ENCODE results near the gene CDH12. TPM values are rescaled to one million over a fixed set of nuclear protein-coding genes. Genes with fewer than 3 reads are reported as not detected.

The CDH12 gene
- total and polyA plus RNA-seq, 4 donors: 0.02 to 0.33 (median 0.17) TPM; not detected in 1

DNA sequence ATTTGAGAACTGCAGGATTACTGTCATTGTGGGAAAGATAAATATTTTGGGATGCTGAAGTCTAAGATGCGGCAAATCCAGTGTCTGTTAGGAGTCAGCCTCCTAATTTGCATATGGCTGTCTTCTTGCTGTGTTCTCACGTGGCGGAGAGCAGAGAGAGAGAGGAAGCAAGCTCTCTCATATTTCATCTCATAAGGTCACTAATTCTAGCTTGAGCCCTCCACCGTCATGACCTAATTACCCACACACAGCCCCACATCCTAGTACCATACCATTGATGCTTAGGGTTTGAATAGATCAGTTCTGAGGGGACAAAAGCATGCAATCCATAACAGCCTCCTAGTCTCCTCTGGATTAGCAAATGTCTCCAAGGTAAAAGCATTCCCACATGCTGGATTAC, 124.5 kb downstream of the CDH12 start (continued):
- TF ChIP-seq GABPA (IDR thresholded peaks at IDR 0.05 in 1 of 2, conservative IDR thresholded peaks at IDR 0.05 in 1 of 2): no peak
- TF ChIP-seq, protein P1, sequence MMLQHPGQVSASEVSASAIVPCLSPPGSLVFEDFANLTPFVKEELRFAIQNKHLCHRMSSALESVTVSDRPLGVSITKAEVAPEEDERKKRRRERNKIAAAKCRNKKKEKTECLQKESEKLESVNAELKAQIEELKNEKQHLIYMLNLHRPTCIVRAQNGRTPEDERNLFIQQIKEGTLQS (IDR thresholded peaks at IDR 0.05): no peak

DNA sequence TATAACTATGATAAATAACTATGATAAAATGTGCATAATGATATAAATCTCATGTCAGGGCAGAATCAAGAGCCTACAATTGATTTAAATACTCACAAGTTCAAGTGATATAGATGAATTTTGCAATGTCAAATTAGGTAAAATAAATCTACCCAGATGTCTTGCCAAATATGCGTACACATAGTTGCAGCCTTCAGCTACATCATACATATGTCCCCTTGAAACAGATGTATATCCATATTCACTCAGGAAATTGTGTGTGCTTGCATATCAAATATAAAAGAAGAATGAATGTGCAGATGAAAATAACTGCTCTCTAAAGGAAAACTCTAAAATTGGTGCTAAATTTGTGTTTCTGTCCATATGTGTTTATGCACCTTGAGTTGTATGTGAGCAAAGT, 130.7 kb downstream of the CDH12 start:
- 87% methylated on average over 1 of the region's 1 CpG for WGBS
- Histone ChIP-seq H3K27ac (ENCODE audit: low read depth in 1 of 2, low read length in 2 of 2) (no peak overlapping the region), H3K9ac (ENCODE audit: low read depth in 1 of 2, low read length in 2 of 2) (no peak overlapping the region), H3K4me3 (ENCODE audit: low read depth in 1 of 3, low read length in 3 of 3) (no peak overlapping the region), H3K4me1 (ENCODE audit: control insufficient read depth in 4 of 4, insufficient read depth in 4 of 4, low read length in 3 of 4) (no peaks in the 10 kb centered on the region), H3K36me3 (ENCODE audit: control insufficient read depth in 4 of 4, insufficient read depth in 3 of 4, low read depth in 1 of 4, low read length in 3 of 4) (no peaks in the 10 kb centered on the region), H3K27me3 (ENCODE audit: control insufficient read depth in 4 of 4, insufficient read depth in 4 of 4, low read length in 3 of 4) (no peaks in the 10 kb centered on the region), H3K9me3 (ENCODE audit: control insufficient read depth in 4 of 4, low read length in 3 of 4) (peaks cover 0 to 10% (median 2%) of the 10 kb centered on the region in 4 donors)
- DNase-seq (ENCODE audit: low spot score): no peak
- no peak for TF ChIP-seq TAF1 (conservative IDR thresholded peaks at IDR 0.05)
- TF ChIP-seq, protein P2, sequence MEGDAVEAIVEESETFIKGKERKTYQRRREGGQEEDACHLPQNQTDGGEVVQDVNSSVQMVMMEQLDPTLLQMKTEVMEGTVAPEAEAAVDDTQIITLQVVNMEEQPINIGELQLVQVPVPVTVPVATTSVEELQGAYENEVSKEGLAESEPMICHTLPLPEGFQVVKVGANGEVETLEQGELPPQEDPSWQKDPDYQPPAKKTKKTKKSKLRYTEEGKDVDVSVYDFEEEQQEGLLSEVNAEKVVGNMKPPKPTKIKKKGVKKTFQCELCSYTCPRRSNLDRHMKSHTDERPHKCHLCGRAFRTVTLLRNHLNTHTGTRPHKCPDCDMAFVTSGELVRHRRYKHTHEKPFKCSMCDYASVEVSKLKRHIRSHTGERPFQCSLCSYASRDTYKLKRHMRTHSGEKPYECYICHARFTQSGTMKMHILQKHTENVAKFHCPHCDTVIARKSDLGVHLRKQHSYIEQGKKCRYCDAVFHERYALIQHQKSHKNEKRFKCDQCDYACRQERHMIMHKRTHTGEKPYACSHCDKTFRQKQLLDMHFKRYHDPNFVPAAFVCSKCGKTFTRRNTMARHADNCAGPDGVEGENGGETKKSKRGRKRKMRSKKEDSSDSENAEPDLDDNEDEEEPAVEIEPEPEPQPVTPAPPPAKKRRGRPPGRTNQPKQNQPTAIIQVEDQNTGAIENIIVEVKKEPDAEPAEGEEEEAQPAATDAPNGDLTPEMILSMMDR (IDR thresholded peaks at IDR 0.05; ENCODE audit: low read depth, low read length, missing input control): no peak
- TF ChIP-seq RAD21 (IDR thresholded peaks at IDR 0.05): no peak
- TF ChIP-seq RXRA (IDR thresholded peaks at IDR 0.05): no peak
- TF ChIP-seq, protein P3, sequence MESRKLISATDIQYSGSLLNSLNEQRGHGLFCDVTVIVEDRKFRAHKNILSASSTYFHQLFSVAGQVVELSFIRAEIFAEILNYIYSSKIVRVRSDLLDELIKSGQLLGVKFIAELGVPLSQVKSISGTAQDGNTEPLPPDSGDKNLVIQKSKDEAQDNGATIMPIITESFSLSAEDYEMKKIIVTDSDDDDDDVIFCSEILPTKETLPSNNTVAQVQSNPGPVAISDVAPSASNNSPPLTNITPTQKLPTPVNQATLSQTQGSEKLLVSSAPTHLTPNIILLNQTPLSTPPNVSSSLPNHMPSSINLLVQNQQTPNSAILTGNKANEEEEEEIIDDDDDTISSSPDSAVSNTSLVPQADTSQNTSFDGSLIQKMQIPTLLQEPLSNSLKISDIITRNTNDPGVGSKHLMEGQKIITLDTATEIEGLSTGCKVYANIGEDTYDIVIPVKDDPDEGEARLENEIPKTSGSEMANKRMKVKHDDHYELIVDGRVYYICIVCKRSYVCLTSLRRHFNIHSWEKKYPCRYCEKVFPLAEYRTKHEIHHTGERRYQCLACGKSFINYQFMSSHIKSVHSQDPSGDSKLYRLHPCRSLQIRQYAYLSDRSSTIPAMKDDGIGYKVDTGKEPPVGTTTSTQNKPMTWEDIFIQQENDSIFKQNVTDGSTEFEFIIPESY (IDR thresholded peaks at IDR 0.05): no peak
- TF ChIP-seq HNF4G (IDR thresholded peaks at IDR 0.05): no peak
- TF ChIP-seq HNF4A (conservative IDR thresholded peaks at IDR 0.05): no peak
- TF ChIP-seq SP1 (IDR thresholded peaks at IDR 0.05): no peak
- no peak for TF ChIP-seq FOXA1 (IDR thresholded peaks at IDR 0.05)
- TF ChIP-seq JUND (IDR thresholded peaks at IDR 0.05): no peak
- TF ChIP-seq, protein P4, sequence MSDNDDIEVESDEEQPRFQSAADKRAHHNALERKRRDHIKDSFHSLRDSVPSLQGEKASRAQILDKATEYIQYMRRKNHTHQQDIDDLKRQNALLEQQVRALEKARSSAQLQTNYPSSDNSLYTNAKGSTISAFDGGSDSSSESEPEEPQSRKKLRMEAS (IDR thresholded peaks at IDR 0.05): no peak
- TF ChIP-seq YY1 (IDR thresholded peaks at IDR 0.05): no peak
- no peak for TF ChIP-seq FOXA2 (IDR thresholded peaks at IDR 0.05)
- no peak for TF ChIP-seq GABPA (IDR thresholded peaks at IDR 0.05 in 1 of 2, conservative IDR thresholded peaks at IDR 0.05 in 1 of 2)
- TF ChIP-seq, protein P1 (IDR thresholded peaks at IDR 0.05): no peak

DNA sequence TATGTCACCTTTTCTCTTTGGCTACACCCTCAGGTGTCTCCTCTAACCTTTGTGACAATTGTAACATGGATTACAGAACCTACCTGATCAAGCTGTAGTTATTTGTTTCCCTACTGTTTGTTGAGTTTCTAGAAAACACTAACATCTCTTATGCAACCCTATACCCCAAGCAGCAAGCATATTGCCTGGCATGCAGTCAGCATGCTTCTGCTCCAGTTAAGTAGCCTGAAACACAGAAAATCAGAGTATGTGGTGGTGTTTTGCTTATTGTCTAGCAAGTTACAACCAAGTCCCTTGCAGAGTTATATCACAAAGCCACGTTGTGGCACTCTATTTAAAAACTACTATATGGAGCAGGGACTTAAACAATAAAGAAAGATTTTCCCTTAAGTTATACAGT, 131.1 kb downstream of the CDH12 start:
- Histone ChIP-seq H3K27me3 (ENCODE audit: control insufficient read depth in 4 of 4, insufficient read depth in 4 of 4, low read length in 3 of 4) (no peaks in the 10 kb centered on the region), H3K4me3 (ENCODE audit: low read depth in 1 of 3, low read length in 3 of 3) (no peak overlapping the region), H3K4me1 (ENCODE audit: control insufficient read depth in 4 of 4, insufficient read depth in 4 of 4, low read length in 3 of 4) (no peaks in the 10 kb centered on the region), H3K27ac (ENCODE audit: low read depth in 1 of 2, low read length in 2 of 2) (no peak overlapping the region), H3K36me3 (ENCODE audit: control insufficient read depth in 4 of 4, insufficient read depth in 3 of 4, low read depth in 1 of 4, low read length in 3 of 4) (no peaks in the 10 kb centered on the region), H3K9ac (ENCODE audit: low read depth in 1 of 2, low read length in 2 of 2) (no peak overlapping the region), H3K9me3 (ENCODE audit: control insufficient read depth in 4 of 4, low read length in 3 of 4) (peaks cover 0 to 10% (median 2%) of the 10 kb centered on the region in 4 donors)
- no peak for DNase-seq (ENCODE audit: low spot score)
- WGBS: 29% methylated on average over 1 of the region's 1 CpG
- TF ChIP-seq, protein P2 (IDR thresholded peaks at IDR 0.05; ENCODE audit: low read depth, low read length, missing input control): no peak
- TF ChIP-seq, protein P3 (IDR thresholded peaks at IDR 0.05): no peak
- TF ChIP-seq SP1 (IDR thresholded peaks at IDR 0.05) (no peak), FOXA2 (IDR thresholded peaks at IDR 0.05) (no peak), HNF4G (IDR thresholded peaks at IDR 0.05) (no peak), RXRA (IDR thresholded peaks at IDR 0.05) (no peak), YY1 (IDR thresholded peaks at IDR 0.05) (no peak), JUND (IDR thresholded peaks at IDR 0.05) (no peak), EGR1 (IDR thresholded peaks at IDR 0.05; ENCODE audit: low read depth in 2 of 2) (no peak)
- TF ChIP-seq, protein P1 (IDR thresholded peaks at IDR 0.05): no peak
- TF ChIP-seq, protein P4 (IDR thresholded peaks at IDR 0.05): no peak
